GM19351 (cell line): ENCODE data around the gene DIP2C.
"Not testable (repeated sequence)": the region's sequence is repeated elsewhere in the genome, so short reads cannot be mapped to it uniquely, and the experiment has no call there.

Experiments used
- ATAC-seq: cut with Tn5 transposase; IDR thresholded peaks from one replicate; pipeline ENCODE4 v1.9.1; 2021; ENCODE audit warnings: mild to moderate bottlenecking, moderate library complexity; ENCODE audit not compliant: unreplicated experiment

Gene DIP2C

GRCh38 chr10:489330-489729, 200.1 kb downstream of the DIP2C start:
- ATAC-seq, result no peak

- ATAC-seq, result no peak
Observed at GRCh38 chr10:488933-489215, 200.6 kb downstream of the DIP2C start.

DNA sequence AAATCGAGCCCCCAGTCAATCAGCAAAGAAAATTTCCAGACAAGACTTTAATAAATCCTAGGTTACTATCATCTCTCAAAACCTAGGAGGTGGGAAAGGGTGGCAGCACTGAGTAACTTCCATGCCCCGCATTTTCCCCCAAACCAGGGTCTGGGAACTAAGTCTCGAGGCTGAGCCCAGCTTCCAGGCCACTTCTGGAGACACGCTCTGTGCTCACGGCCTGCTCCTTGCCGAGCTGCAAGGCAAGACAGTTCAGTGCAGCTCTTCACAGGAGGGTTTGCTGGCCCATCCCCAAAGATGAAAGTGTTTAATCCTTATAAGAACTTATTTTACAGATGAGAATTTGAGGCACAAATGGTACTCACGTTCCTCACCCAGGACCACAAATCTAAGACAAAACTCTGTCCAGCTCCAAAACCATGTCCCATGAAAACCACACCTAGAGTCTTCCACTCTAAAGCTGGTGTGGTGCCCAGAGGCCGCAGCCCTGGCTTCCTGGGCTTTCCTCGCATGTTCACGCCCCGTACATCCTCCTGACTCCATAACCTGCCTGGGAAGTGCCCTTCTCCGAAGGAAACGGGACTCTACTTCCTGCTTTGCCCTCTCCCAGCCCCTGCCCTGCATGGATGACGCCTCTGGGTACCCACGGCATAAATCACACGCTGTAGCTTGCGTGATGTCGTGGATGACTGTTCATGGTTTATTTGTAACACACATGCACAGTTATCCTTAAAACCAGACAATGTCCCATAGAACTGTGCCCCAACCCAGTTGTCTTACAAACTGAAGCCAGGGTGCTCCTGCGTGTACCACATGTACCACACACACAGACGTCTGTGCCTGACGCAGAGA, 201.2 kb downstream of the DIP2C start:
- ATAC-seq, result no peak

DNA sequence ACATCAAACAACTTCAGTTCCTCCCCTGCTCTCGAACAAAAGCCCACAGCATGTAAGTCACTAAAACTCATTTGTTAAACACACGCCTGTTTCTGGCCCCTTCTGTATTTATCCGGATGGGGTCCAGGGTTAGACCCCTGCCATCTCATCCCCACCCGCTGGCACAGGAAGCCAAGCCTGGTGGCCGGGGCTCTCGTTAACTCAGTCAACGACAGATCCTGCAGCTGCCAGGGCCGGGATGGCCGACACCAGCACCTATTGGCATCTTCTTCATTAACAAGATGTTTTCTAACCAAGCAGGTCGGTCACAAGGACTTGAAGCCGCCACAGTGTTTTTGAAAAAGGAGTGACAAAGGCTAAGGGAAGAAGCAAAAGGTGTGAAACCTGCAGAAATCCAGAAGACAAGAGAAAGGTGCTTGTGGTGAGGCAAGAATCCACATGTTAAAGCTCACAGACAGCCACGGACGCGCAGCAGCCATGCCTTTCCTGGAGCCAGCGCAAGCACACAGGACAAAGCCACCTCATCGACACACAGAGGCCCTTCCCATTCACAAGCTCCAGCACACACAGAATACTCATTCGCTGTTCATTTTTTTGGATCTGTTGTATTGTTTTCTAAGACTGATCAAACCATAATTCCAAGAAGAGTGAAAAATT, 202.7 kb downstream of the DIP2C start:
- ATAC-seq, result no peak

GRCh38 chr10:486206-486605, 203.3 kb downstream of the DIP2C start:
- ATAC-seq, result no peak

- ATAC-seq, result no peak
Observed at GRCh38 chr10:485776-486175, 203.7 kb downstream of the DIP2C start.

- ATAC-seq, result peak; percentile 66
Observed at GRCh38 chr10:484925-485661, 204.4 kb downstream of the DIP2C start.

DNA sequence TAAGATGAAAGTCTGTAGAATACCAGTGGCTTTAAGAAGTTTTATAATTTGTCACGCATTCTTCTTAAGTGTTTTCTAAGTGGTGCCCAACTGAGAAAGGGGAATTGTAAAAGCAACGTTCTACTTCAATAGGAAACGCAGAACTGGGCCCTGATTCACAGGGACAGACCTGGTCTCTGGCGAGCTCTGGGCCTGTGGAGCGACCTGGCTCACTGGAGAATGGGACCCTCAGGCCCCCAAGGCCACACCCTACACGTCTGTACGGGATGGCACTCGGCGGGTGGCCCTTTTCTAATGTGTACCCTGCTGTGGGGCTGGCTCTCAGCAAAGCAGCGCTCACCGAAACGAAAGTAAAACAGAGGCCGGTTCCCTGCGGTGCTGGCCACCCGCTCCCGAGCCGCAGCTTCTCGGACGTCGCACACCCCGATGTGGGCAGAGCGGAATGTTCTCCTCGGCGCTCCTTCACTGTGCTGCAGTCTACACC, 205.0 kb downstream of the DIP2C start:
- ATAC-seq, result peak; percentile 74

GRCh38 chr10:483261-483660, 206.2 kb downstream of the DIP2C start:
- no peak for ATAC-seq

GRCh38 chr10:482848-483247, 206.6 kb downstream of the DIP2C start:
- no peak for ATAC-seq

DNA sequence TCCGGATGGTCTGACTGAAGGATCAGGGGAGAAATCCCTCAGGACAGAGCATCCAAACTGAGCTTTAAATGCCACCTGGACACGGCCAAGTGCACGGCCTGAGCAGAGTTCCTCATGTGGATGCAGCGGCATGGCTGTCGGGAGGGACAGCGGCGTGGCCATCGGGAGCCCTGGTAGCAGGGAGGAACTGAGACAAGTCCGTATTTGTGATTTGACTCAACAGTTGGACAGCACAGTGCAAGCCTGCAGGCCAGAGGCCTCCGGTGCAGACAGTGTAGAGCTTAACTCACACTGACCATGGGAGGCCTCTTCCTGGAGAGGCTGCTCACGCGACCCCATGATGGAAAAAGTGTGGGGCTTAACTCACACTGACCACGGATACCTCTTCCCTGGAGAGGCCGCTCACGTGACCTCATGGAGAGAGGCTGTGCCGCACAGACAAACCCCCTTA, 207.4 kb downstream of the DIP2C start:
- no peak for ATAC-seq

GRCh38 chr10:481628-482027, 207.8 kb downstream of the DIP2C start:
- no peak for ATAC-seq

GRCh38 chr10:480928-481552, 208.4 kb downstream of the DIP2C start:
- no peak for ATAC-seq

- ATAC-seq, result no peak
Observed at GRCh38 chr10:480498-480927, 209.0 kb downstream of the DIP2C start.

GRCh38 chr10:479706-480497, 209.6 kb downstream of the DIP2C start:
- ATAC-seq, result not testable (repeated sequence)

DNA sequence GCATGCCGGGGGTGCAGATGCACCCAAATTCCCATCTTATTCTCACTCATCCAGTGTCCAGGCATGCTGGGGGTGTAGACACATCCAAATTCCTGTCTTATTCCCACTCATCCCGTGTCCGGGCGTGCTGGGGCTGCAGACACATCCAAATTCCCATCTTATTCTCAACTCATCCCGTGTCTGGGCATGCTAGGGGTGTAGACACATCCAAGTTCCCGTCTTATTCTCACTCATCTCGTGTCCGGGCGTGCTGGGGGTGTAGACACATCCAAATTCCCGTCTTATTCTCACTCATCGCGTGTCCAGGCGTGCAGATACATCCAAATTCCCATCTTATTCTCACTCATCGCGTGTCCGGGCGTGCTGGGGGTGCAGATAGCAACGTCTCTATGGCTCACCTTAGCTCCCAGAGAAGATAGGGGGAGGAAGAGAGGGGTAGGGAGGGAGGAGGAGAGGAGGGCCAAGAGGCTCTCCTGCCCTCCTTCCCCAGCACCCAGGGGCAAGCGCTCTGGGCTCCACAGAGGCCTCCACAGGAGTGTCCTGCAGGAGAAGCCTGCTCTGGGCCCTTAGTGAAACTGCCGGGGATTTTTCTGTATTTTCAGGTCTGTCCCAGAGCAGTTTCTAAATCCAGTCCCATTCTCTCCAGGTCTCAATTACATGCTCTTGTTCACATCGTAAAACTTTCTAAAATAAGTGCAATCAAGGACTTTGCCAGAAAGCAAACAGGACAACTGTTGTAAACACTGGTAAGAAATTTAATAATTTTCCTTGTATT, 210.8 kb downstream of the DIP2C start:
- no peak for ATAC-seq

- ATAC-seq, result no peak
Observed at GRCh38 chr10:477620-478019, 211.8 kb downstream of the DIP2C start.

- no peak for ATAC-seq
Observed at GRCh38 chr10:476455-476780, 213.1 kb downstream of the DIP2C start.

- no peak for ATAC-seq
Observed at GRCh38 chr10:475709-476454, 213.6 kb downstream of the DIP2C start.
